DMS 273 (cell line): ENCODE measurements around the gene RIMBP2.

Source experiments
- DNase-seq: peaks from one replicate; lab custom pipeline; 2025; ENCODE audit not compliant: unreplicated experiment; lab: John Stamatoyannopoulos, UW

The RIMBP2 gene

DNA sequence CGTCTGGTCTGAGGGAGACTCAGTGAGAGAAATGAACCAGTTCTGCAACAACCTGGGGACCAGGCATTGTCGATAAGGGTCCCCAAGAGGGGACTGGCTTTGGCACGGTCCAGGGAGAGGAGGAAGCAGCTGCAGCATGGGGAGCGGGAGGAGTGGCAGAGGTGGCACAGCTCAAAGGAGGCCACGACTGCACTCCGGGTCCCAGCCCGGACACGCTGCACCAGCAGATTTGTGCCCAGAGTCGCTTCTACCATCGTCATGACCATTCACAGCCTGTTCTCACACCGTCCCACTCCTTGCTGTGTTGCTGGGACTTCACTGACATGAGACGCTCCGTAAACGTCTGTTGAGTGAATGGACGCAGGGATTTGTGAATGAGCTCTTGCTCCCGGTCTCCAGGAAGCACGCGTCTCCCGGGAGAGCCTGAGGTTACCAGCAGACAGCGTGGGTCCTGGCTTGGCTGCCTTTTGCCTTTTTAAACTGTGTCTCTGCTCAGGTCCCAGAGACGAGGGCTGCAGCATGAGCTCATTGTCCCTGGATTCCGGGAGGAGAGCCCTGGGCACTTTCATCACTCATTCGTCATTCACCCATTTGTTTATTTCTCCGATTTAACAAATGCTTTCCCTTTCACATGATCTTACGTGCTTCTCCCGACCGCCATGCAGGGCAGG, 241.4 kb downstream of the RIMBP2 start:
- no peak for DNase-seq

DNA sequence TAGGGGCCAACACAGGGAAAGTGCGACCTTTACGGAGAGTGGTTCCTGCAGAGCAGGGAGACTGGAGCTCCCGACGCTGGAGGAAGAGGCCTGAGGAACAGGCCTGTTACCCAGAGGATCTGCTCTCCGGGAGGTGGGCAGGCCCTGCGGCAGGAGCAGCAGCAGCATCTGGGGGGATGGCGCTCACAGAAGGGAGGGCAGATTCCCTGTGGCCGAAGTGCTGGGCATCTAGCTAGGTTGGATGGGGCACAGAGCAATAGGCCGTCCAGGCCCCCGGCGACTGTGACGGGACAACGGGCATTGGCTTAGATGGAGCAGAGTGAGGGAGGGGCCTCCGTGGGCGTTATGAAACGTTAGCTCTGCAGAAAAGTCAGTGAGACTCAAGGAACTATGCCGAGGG, 242.8 kb downstream of the RIMBP2 start:
- DNase-seq: no peak

DNA sequence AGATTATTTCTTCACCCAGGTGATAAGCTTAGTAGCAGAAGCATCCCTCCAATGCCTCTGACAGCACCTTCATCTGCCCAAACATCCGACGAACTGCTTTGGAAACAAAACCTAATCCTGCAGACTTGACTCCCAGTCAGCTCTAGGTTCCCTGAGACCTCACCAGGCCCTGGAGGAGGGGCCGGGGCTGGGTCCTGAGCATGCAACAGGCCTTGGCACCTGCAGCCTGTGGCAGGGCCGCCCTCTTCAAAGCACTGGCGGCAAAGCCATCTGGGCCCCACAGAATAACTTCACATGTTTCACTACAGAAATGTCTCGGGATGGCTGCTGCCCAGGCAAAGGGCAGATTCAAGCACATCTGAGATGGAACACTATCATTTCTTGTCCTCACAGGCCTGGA, 245.1 kb downstream of the RIMBP2 start:
- no peak for DNase-seq

DNA sequence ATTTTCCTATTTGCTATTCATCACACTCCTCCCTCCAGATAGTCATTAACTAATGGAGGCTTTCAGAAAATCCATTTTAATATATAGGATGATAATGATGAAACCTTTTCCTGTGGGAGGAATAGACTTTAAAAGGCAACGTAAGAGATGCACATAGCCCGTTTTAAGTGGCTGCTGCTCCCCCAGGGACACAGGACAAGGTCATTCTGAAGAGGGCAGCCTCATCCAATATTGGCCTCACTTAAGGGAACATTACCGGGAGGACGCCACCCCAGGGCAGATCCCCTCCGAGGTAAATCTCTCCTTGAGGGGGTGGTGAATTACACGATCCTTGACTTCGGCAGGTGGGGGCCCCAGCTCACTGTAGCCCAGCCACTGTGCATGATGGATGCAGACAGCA, 246.5 kb downstream of the RIMBP2 start:
- DNase-seq: no peak

DNA sequence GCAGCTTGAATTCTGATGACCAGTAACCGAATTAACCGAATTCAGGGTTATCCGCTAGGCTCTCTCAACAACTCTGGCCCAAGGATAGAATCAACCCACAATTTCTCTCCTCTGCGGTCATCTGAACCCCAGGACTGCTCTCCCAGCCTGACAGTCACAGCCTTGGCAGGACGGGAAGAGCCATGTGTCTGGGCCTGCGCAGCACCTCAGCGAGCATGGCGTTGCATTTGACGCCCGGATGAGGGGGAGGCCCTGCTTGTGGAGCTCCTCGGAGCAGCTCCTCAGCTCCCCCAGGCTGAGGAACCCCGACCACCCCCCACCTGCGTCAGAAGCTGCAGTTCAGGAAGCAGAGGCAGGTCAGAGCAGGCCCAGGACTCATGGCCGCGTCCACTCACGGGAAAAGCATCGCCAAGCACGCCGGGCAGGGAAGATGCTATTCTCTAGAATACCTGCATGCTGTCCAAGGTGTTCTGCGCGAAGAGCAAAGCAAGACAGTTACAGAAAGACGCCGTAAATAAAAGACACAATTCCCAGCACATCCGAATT, 247.3 kb downstream of the RIMBP2 start:
- no peak for DNase-seq

DNA sequence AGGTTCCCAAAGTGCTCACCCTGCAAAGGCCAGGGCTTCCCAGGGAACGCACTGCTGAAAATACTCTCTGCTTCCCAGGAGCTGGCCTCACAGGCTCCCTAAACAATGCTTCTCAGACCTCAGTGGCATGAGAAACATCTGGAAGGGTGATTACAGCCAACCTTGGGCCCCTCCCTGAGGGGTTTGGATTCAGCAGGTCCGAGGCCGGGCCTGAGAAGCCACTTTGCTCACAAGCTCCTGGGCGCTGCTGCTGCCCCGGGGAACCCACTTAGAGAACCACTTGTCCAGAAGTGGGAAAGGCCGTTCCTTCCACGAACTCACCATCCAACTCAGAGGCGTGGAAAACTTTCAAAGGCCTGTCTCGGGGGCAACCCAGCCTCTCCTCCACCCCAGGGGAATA, 247.9 kb downstream of the RIMBP2 start:
- no peak for DNase-seq

DNA sequence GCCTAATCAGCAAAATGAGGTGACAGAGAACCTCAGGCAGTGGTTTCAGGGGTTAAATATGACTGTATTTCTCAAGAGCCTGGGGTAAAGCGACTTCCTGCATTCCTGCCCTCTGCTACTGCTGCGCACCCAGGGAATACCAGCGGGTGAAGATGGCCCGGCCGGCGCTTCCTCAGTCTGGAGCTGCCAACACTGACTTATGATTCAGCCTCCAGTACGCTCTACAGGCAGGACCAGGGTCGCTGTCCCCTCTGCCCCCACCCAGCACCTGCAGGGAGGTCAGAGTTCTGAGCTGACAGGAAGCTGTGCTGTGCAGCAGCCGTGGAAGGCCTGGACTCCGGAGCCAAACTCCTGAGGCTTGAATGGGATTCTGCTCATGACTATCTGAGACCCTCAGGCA, 250.5 kb downstream of the RIMBP2 start:
- DNase-seq: no peak

DNA sequence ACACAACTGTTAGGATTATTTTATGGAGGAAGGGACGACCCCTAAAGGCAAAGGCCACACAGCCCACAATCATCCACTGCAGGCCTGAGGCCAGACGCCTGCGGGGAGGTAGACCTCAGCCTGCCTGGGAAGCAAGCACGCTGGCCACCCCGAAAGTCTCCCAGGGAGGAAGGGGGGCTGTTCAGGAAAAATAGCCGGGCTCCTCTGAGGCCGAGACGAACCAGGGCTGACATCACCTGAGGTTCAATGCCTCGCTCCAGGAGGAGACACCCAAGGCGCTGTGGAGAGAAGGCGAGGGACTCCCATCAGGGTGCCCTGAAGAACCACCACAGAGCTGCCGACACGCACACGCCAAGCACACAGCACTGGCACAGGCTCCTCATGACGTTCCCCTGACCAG, 251.1 kb downstream of the RIMBP2 start:
- no peak for DNase-seq

DNA sequence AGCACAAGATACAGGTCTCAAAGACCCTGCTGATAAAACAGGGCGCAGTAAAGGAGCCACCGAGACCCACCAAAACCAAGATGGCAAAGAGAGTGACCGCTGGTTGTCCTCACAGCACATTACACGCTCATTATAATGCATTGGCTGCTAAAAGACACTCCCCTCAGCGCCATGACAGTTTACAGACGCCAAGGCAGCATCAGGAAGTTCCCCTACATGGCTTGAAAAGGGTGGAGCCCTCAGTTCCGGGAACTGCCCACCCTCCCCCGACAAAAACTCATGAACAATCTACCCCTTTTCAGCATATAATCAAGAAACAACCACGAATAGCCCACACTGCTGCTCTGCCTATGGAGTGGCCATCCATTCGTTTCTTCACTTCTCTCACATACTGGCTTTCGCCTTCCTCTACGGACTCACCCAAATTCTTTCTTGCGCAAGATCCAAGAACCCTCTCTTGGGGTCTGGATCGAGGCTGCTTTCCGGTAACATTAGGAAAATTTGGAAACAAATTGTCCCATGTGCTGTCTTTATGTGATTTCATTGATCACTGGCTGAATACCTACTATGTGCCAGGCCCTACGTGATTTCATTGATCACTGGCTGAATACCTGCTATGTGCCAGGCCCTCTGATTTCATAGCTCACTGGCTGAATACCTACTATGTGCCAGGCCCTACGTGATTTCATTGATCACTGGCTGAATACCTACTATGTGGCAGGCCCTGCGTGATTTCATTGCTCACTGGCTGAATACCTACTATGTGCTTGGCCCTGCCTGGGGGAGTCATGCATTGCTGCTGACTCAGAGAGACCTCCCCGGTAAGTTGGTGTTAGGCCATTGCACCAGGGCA, 252.1 kb downstream of the RIMBP2 start:
- DNase-seq: peak; percentile 29

DNA sequence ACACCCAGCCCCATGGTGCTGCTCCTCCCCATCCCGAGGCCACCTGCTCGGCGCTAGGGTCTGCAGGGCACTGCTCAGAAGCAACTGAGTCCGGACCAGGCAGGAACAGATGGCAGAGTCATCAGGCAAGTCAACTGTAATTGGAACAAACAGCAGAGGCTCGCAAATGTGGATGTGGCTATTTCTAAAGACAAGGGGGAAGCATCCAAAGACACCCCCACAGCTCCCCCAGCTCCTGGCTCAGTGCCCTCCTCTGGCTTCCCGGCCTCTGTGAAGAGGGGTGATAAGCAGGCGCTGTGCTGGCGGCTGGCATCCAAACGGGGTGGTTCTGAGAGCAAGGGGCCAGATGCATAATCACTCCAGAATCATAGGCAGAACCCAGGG, 252.8 kb downstream of the RIMBP2 start:
- DNase-seq: peak; percentile 73

DNA sequence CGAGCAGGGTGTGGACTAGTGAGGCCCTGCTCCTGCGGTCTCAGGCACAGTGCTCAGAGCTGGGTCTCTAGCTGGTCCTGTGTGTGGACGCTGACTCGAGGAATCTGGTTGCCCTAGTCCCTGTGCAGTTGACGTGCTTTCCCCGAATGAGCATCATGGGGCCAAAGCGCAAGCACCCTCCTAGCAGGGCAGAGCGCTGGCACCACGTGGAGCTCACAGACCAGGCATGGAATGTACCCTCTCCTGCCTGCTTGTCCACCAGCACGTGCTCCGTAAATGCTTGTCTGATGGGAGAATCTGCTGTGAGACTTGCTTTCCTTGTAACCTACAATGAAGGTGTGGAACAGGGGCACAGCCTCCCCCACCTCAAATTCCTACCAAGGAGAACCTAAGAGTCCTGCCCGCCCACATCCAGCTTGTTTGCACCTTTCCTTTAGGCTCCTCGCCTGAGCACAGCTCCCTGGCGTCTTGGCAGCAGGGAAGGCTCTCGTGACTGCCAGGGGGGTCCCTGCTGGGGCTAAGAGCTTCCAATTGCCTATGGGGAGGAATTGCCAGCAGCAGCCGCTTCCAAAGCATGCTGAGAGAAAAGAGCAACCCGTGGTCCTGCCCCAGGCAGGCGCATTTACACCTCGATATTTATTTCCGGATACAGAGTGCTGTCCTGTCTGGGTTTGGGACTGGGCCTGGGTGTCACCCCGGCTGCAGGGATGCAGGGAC, 253.4 kb downstream of the RIMBP2 start:
- DNase-seq: peak; percentile 68

DNA sequence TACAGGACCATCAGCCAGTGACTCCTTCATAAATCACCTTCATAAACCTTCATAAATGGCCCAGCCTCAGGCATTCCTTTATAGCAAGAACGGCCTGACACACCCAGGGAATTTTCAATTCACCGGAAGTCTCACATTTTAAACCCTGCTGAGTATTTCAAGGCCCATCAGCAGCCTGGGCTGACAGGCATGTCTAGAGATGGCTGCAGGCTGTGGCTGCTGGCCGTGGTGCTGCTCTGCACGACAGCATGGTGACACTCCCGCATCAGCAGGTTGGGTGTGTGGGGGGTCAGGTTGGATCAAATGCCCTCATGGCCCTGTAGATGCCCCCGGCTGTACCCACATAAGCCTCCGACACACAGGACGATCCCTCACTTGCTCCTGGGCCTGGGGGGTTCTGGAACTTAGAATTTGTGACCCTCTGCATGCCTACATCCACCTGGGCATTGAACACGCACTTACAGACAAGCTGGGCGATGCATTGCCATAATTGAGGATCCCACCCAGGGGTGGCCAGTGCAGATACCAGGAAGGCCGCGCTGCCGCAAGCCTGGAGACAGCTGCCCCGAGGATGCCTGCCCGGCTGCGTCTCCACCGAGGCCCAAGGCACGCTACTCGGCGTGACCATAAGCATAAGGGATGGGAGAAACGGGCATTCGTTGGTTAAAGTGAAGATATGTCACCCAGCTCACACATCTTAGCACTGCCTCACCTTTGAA, 254.1 kb downstream of the RIMBP2 start:
- DNase-seq: no peak

DNA sequence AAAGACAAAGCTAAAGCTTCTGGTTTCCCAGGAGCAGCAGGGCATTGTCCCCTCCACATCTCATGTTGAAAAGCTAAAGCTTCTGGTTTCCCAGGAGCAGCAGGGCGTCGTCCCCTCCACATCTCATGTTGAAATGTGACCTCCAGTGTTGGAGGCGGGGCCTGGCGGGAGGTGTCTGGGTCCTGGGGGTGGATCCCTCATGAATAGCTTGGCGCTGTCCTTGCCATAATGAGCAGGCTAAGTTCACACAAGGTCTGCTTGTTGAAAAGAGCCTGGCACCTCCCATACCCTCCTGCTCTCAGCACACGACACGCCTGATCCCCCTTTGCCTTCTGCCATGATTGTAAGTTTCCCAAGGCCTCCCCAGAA, 254.7 kb downstream of the RIMBP2 start:
- peak; percentile 55 for DNase-seq

DNA sequence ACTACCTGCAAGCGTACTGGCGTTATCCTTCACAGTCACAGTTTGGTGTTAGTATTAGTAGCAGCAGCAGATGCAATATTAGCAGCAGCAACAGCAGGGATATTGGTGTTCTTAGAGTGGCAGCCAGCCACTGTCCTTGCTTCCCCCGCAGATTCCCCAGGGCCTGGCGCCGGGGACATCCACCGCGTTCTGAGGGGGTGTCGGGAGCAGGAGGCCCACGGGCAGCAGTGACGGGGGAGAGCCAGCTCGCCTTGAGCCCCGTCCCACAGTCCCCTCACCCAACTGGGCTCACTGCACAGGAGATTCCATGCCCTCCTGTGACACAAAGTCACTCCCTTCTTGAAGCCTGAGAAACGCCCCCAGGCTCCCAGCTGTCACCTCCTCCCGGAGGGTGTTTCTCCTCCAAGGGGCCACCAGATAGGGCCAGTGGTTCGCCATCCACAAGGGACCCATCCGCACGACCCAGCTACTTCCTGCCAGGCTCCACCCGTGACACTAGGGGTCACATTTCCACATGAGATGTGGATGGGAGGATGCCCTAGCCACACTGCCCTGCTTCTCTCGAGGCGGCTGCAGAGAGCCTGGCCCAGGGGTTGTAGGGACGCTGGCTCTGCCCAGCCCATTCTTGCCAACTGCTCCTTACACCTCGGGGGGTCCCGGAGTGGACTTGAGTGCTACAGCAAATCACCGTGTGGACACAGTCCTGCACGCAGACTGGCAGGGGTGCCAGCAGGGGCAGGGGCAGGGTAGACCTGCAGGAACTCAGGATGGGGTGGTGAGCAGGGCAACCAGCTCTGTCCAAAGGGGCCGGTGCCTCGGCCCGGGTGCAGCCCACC, 255.3 kb downstream of the RIMBP2 start:
- no peak for DNase-seq

DNA sequence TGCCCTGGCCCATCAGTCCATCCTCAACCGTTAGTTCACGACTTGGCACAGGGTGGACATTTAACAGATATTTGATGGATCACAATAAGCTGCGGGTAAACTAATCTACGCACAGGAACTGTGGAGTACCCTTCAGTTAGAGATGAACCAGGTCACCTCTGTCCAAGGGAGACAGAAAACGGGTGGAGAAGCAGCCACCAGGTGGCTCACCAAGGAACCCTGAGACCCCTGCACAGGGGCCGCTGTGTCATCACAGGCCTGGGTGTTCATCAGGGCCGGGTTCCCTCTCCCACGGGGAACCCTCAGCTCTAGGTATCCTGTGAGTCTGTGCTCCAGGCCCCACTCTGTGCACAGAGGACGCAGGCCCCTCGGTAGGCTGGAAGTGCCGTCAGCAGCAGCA, 256.2 kb downstream of the RIMBP2 start:
- DNase-seq: no peak

DNA sequence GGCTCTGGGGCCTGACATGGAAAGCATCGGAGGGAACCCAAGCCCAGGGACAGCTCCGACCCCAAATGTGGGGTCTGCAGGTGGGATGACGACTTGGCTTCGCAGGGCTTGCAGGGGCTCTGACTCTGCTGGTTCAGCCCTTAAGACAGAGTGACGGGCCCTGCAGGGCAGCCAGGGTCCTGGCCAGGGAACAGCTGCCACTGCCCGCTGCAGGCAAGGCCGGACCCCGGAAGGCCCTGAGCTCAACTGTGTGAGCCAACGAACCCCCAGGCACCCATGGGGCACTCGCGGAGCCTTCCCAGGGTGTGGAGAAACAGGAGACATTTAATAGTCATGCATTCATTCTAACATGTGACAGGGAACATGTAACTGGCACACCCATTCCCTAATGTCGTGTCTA, 257.8 kb downstream of the RIMBP2 start:
- DNase-seq: no peak

DNA sequence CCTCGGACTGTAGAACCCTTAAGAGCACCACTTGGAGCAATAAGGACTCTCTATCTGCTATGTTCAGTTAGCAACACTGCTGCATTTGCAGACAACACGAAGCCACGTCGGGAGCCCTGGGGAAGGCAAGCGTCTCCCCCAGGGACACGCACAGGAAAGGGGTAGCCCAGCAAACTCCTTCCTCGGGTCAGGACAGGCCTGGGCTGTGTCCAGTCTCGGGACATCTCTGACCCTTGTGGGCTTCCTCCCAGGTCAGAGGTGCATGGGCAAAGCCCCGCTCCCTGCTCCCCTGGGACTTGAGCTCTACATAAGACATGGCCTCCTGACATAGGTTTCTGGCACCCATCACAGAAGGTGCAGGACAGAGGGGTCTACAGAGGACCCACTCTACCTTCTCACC, 258.9 kb downstream of the RIMBP2 start:
- DNase-seq: no peak

DNA sequence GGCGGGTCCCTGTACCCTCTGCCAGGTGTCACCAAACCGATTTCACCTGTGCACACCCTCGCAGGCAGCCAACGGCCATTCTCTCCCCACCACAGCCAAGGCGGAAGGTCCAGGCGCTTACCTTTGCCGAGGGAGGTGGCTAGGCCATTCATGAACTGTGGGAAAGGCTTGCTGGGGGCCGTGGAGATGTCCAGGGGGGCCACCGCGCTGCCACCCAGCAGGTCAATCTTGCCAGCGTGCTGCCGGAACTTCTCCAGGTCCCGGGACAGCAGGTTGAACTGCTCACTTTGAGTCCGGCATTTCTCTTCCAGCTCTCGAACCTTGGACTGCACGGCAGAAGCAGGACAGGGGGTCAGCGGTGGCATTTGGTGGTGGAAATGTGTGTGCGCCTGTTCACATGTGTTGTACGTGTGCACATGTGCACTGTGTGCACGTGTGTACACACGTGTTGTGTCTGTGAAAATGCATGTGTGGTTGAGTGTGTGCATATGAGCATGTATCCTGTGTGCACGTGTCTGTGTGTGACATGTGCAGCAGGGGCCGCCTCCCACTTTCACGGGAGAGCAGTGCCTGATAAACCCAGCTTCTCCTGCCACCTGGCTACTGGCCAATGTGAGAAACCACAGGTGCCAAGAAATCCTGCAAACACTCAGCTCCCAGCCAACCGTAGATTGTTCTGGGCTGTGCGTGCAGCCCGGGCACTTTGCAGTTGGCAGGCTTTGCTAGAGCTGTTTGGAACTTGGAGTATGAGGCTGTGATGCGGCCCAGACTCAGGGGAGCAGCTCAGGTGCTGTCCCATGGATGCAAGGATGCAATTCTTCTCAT, 259.5 kb downstream of the RIMBP2 start:
- peak; percentile 38 for DNase-seq

DNA sequence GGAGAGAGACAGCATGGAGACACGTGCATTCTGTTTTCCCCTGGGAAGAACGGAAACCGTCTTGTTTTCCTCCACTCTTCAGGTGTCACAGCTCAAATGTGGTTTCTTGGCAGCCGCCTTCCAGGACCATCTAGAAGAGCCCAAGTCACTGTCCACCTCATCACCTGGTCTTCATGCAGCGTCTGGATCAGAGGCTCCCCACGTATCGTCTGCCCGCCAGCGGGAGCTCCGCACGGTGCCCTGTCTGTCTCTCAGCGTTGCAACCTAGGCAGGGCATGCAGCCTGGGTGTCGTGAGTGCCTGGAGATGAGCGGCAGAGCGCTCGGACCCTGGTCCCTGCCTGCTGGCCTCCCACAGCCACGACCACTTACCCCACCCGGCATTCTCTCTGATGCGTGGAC, 260.9 kb downstream of the RIMBP2 start:
- no peak for DNase-seq
